IMR-90 (cell line): ENCODE measurements around the gene CTBP2. TPM values are rescaled to one million over a fixed set of nuclear protein-coding genes. Genes with fewer than 3 reads are reported as not detected.
A peak's percentile ranks its signal among the peaks of the same experiment; 100 is the strongest.

Experiments used
- ATAC-seq: fragments of 200-7000 bp; cut with Tn5 transposase; 2 replicates; pipeline ENCODE4 v1.9.1; 2020; ENCODE audit warnings: low read depth, mild to moderate bottlenecking, moderate library complexity
- BruUV-seq: library from RNA; stranded (reverse); fragments of 400-500 nt; replicated peaks from 2 replicates; lab custom pipeline; 2021; lab: Mats Ljungman, UMichigan
- CTCF ChIA-PET: fragments of 300-600 bp; formaldehyde crosslinking; extraction: SDS; loops from one replicate; lab custom pipeline; 2021; ENCODE audit warnings: antibody characterized with exemption; lab: Yijun Ruan, JAX
- POLR2A ChIA-PET: fragments of 300-600 bp; sonication (Branson Sonifier 250); formaldehyde crosslinking; loops from one replicate; lab custom pipeline; 2022; ENCODE audit warnings: antibody characterized with exemption; ENCODE audit not compliant: unreplicated experiment; lab: Charles Lee
- DNase-seq: peaks from one replicate; pipeline ENCODE4 v3.0.0; 2013
- H2AFZ ChIP-seq: replicated peaks from 2 replicates; pipeline ENCODE3; 2013; ENCODE audit warnings: low read length, mild to moderate bottlenecking; ENCODE audit not compliant: poor library complexity
- H2AK5ac ChIP-seq: 2 replicates; pipeline ENCODE4 v1.6.1; 2013; ENCODE audit warnings: low read depth, low read length, inconsistent platforms
- H2AK9ac ChIP-seq: replicated peaks from 2 replicates; pipeline ENCODE3; 2013; ENCODE audit warnings: mild to moderate bottlenecking, low read depth, low read length, moderate library complexity; ENCODE audit not compliant: poor library complexity
- H2BK120ac ChIP-seq: 2 replicates; pipeline ENCODE4 v1.6.1; 2013; ENCODE audit warnings: low read depth, low read length, inconsistent platforms
- H2BK15ac ChIP-seq: 3 replicates; pipeline ENCODE4 v1.6.1; 2013; ENCODE audit warnings: low read depth, low read length, inconsistent platforms
- H2BK20ac ChIP-seq: 2 replicates; pipeline ENCODE4 v1.6.1; 2013; ENCODE audit warnings: low read depth, mild to moderate bottlenecking, inconsistent platforms, low read length, moderate library complexity
- H2BK5ac ChIP-seq: 2 replicates; pipeline ENCODE4 v1.6.1; 2013; ENCODE audit warnings: mild to moderate bottlenecking, low read depth, low read length, inconsistent platforms; ENCODE audit not compliant: poor library complexity, severe bottlenecking
- H3K14ac ChIP-seq: replicated peaks from 2 replicates; pipeline ENCODE4 v1.6.1; 2013; ENCODE audit warnings: low read depth, low read length, inconsistent platforms
- H3K18ac ChIP-seq: 2 replicates; pipeline ENCODE4 v1.6.1; 2013; ENCODE audit warnings: low read depth, low read length, control low read depth
- H3K23ac ChIP-seq: 2 replicates; pipeline ENCODE4 v1.6.1; 2013; ENCODE audit warnings: low read depth, low read length, inconsistent platforms
- H3K27ac ChIP-seq: 2 replicates; pipeline ENCODE4 v1.5.1; 2013; ENCODE audit warnings: mild to moderate bottlenecking, control low read depth, low read length; ENCODE audit not compliant: insufficient read depth
- H3K27me3 ChIP-seq: 2 replicates; pipeline ENCODE4 v1.6.1; 2013; ENCODE audit warnings: low read length; ENCODE audit not compliant: control insufficient read depth, insufficient read depth
- H3K36me3 ChIP-seq: 2 replicates; pipeline ENCODE4 v1.6.1; 2013; ENCODE audit warnings: low read length, mixed read lengths; ENCODE audit not compliant: control insufficient read depth, insufficient read depth
- H3K4ac ChIP-seq: 2 replicates; pipeline ENCODE4 v1.6.1; 2013; ENCODE audit warnings: low read depth, low read length, inconsistent platforms
- H3K4me1 ChIP-seq: 2 replicates; pipeline ENCODE4 v1.6.1; 2013; ENCODE audit warnings: low read length, mixed read lengths; ENCODE audit not compliant: control insufficient read depth, insufficient read depth
- H3K4me2 ChIP-seq: 2 replicates; pipeline ENCODE4 v1.6.1; 2013; ENCODE audit warnings: low read depth, mild to moderate bottlenecking, control low read depth, low read length, moderate library complexity
- H3K4me3 ChIP-seq: 2 replicates; pipeline ENCODE4 v1.5.1; 2013; ENCODE audit warnings: low read depth, mild to moderate bottlenecking, control low read depth, low read length, moderate library complexity; ENCODE audit not compliant: insufficient read depth
- H3K56ac ChIP-seq: 2 replicates; pipeline ENCODE4 v1.6.1; 2013; ENCODE audit warnings: low read length, inconsistent platforms; ENCODE audit not compliant: insufficient read depth; ENCODE audit errors: extremely low read depth
- H3K79me1 ChIP-seq, 2 experiments: 2 replicates each; pipeline ENCODE4 v1.6.1; 2013; ENCODE audit warnings: low read length in 2 of 2, inconsistent platforms in 1 of 2, low read depth in 1 of 2
- H3K9ac ChIP-seq: 2 replicates; pipeline ENCODE4 v1.6.1; 2013; ENCODE audit warnings: low read depth, low read length, control low read depth
- H3K9me1 ChIP-seq: 2 replicates; pipeline ENCODE4 v1.6.1; 2013; ENCODE audit warnings: low read length, inconsistent platforms; ENCODE audit not compliant: insufficient read depth
- H3K9me3 ChIP-seq: 2 replicates; pipeline ENCODE4 v1.6.1; 2013; ENCODE audit warnings: low read length; ENCODE audit not compliant: control insufficient read depth, insufficient read depth
- H4K20me1 ChIP-seq: 2 replicates; pipeline ENCODE4 v1.6.1; 2013; ENCODE audit warnings: low read length, inconsistent platforms; ENCODE audit not compliant: insufficient read depth
- H4K5ac ChIP-seq: 2 replicates; pipeline ENCODE4 v1.6.1; 2013; ENCODE audit warnings: mild to moderate bottlenecking, low read depth, low read length, control low read depth
- H4K8ac ChIP-seq, 2 experiments: 2 replicates each; pipeline ENCODE4 v1.6.1; 2013; ENCODE audit warnings: low read depth in 2 of 2, low read length in 2 of 2, control low read depth in 1 of 2, inconsistent platforms in 1 of 2
- H4K91ac ChIP-seq: 2 replicates; pipeline ENCODE4 v1.6.1; 2013; ENCODE audit warnings: low read depth, low read length, inconsistent platforms; ENCODE audit not compliant: insufficient read depth
- MAZ ChIP-seq: IDR thresholded peaks from 2 replicates; pipeline ENCODE4 v1.6.1; 2012; ENCODE audit warnings: low read depth, mild to moderate bottlenecking, low read length, improper control_type of control experiment, moderate library complexity, borderline replicate concordance
- NFE2L2 ChIP-seq: fragments of 150-350 bp; IDR thresholded peaks from 2 replicates; pipeline ENCODE4 v1.6.1; 2016; ENCODE audit warnings: low read depth, mild to moderate bottlenecking, low read length
- RAD21 ChIP-seq: IDR thresholded peaks from 2 replicates; pipeline ENCODE4 v1.6.1; 2012; ENCODE audit warnings: low read length, improper control_type of control experiment
- WGBS, 2 experiments: methylation state at CpG; one replicate each; pipeline versions ENCODE4 v1.1.5 to v1.1.7; 2013; ENCODE audit warnings: missing lambda C conversion rate in 2 of 2; ENCODE audit not compliant: insufficient read length in 1 of 2; ENCODE audit errors: extremely low coverage in 2 of 2; 5-methylcytosine and 5-hydroxymethylcytosine counted together
- dilution Hi-C: fragments of 300-500 bp; cut with HindIII; formaldehyde crosslinking; loops from one replicate; pipeline ENCODE4 v1.14.3; 2018; ENCODE audit warnings: low sequenced_read_pairs; ENCODE audit not compliant: unreplicated experiment
- in situ Hi-C: fragments of 300-500 bp; cut with MboI; formaldehyde crosslinking; loops from 3 replicates; pipeline ENCODE4 v1.14.3; 2019; ENCODE audit warnings: low sequenced_read_pairs, inconsistent platforms, mixed read lengths
- intact Hi-C: fragments of 100-400 bp; cut with micrococcal nuclease; formaldehyde crosslinking; loops from 2 replicates; pipeline ENCODE4 v1.10.0; 2022
- polyA plus RNA-seq, 3 experiments: library from polyadenylated mRNA; depleted of rRNA; stranded (reverse); fragments of >200 nt; gene quantifications; 2 replicates each; pipeline ENCODE4 v1.2.3, GENCODE V29; 2012; ENCODE audit warnings: low replicate concordance in 1 of 3
- total RNA-seq: library from RNA; depleted of rRNA; stranded (reverse); fragments of >200 nt; gene quantifications from 2 replicates; pipeline ENCODE4 v1.2.3, GENCODE V29; 2012
- TF ChIP-seq, protein P1 (sequence below): conservative IDR thresholded peaks from 2 replicates; pipeline ENCODE4 v1.5.1; 2012; ENCODE audit warnings: mild to moderate bottlenecking, low read depth, low read length, improper control_type of control experiment

Gene CTBP2
- total and polyA plus RNA-seq, 2 of the 4 experiments (the other 2 are of a cell fraction) = 81.0 to 86.6 TPM

- H3K27ac ChIP-seq = no peak overlapping the region
- WGBS, 2 experiments = 77% methylated on average over 9 of the region's 11 CpGs; no CpG with 5 or more reads in 1 of the 2 experiments
Measured at GRCh38 chr10:125120053-125120710, 40.2 kb downstream of the CTBP2 start.

More at GRCh38 chr10:125120053-125120710, 40.2 kb downstream of the CTBP2 start:
- Histone ChIP-seq H3K4ac (no peak overlapping the region), H4K91ac (no peak overlapping the region), H3K23ac (no peak overlapping the region), H4K8ac (no peak overlapping the region), H2BK120ac (no peak overlapping the region), H2BK5ac (no peak overlapping the region), H3K9me1 (peaks cover 76% of the 10 kb centered on the region), H3K4me1 (peaks cover 36% of the 10 kb centered on the region), H3K4me3 (no peak overlapping the region), H2BK15ac (no peak overlapping the region), H3K79me1 (peaks cover 44 to 93% of the 10 kb centered on the region in 2 experiments), H2AK9ac (no peak overlapping the region), H3K9me3 (no peaks in the 10 kb centered on the region), H3K14ac (no peak overlapping the region), H3K56ac (no peak overlapping the region), H3K4me2 (no peak overlapping the region), H3K18ac (no peak overlapping the region), H3K36me3 (peaks cover 6% of the 10 kb centered on the region; the same call in 1 of the 2 replicates), H2BK20ac (no peak overlapping the region; the same call in 1 of the 2 replicates), H2AK5ac (no peak overlapping the region), H3K27me3 (no peaks in the 10 kb centered on the region), H3K9ac (no peak overlapping the region), H4K5ac (no peak overlapping the region), H2AFZ (no peak overlapping the region), H4K20me1 (peaks cover 95% of the 10 kb centered on the region)
- DNase-seq (peak; percentile 54), ATAC-seq (no peak)
- TF ChIP-seq RAD21 (no peak), MAZ (no peak; the same call in 1 of the 2 replicates), NFE2L2 (no peak)
- TF ChIP-seq, protein P1, sequence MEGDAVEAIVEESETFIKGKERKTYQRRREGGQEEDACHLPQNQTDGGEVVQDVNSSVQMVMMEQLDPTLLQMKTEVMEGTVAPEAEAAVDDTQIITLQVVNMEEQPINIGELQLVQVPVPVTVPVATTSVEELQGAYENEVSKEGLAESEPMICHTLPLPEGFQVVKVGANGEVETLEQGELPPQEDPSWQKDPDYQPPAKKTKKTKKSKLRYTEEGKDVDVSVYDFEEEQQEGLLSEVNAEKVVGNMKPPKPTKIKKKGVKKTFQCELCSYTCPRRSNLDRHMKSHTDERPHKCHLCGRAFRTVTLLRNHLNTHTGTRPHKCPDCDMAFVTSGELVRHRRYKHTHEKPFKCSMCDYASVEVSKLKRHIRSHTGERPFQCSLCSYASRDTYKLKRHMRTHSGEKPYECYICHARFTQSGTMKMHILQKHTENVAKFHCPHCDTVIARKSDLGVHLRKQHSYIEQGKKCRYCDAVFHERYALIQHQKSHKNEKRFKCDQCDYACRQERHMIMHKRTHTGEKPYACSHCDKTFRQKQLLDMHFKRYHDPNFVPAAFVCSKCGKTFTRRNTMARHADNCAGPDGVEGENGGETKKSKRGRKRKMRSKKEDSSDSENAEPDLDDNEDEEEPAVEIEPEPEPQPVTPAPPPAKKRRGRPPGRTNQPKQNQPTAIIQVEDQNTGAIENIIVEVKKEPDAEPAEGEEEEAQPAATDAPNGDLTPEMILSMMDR = no peak
- intact Hi-C loops = no loop called here
- ChIA-PET CTCF (no interaction called here), POLR2A (no interaction called here)
- BruUV-seq = no TSS peak
- dilution Hi-C loops = no loop called here
- in situ Hi-C loops = no loop called here
